CD4-positive, alpha-beta T cell treated with Interleukin-4 for 4 hours (primary cell): Measurements from ENCODE around the gene TMEM190.

Experiments used
- DNase-seq: peaks from one replicate; pipeline ENCODE4 v3.0.0-alpha.2; 2020

The TMEM190 gene

GRCh38 chr19:55372316-55373081 lies 4.1 kb upstream of the TMEM190 start:
- no peak for DNase-seq

GRCh38 chr19:55373306-55373992 lies 3.2 kb upstream of the TMEM190 start:
- DNase-seq: no peak

GRCh38 chr19:55373993-55374757 lies 2.5 kb upstream of the TMEM190 start:
- DNase-seq: no peak

GRCh38 chr19:55377356-55378131 lies 918 bp downstream of the TMEM190 start:
- DNase-seq: no peak

GRCh38 chr19:55379174-55379573 lies 2.5 kb downstream of the TMEM190 start:
- DNase-seq: no peak

GRCh38 chr19:55382013-55382412 lies 5.4 kb downstream of the TMEM190 start:
- no peak for DNase-seq

- DNase-seq: no peak
Measured at GRCh38 chr19:55382522-55383054, 6.0 kb downstream of the TMEM190 start.

GRCh38 chr19:55383279-55384130 lies 6.9 kb downstream of the TMEM190 start:
- DNase-seq: no peak

- no peak for DNase-seq
Measured at GRCh38 chr19:55384131-55384919, 7.7 kb downstream of the TMEM190 start, which contains the start of gene TMEM238. Gene TMEM238 (minus strand): TSS chr19:55384292. CDS start chr19:55384259, 33 bp downstream.

- peak; percentile 97 for DNase-seq
Measured at GRCh38 chr19:55384920-55385723, 8.5 kb downstream of the TMEM190 start.

GRCh38 chr19:55385724-55386492 lies 9.3 kb downstream of the TMEM190 start, which contains the start of gene RPL28:
Gene RPL28 (plus strand): TSS chr19:55385932. CDS start chr19:55386358, 426 bp downstream.
- peak; percentile 98 for DNase-seq

- DNase-seq: no peak
Measured at GRCh38 chr19:55386493-55386971, 9.9 kb downstream of the TMEM190 start.

- DNase-seq: no peak
Measured at GRCh38 chr19:55387736-55388497, 11.3 kb downstream of the TMEM190 start.

- no peak for DNase-seq
Measured at GRCh38 chr19:55389386-55390317, 13.0 kb downstream of the TMEM190 start.

- DNase-seq: no peak
Measured at GRCh38 chr19:55390461-55390880, 13.8 kb downstream of the TMEM190 start.

GRCh38 chr19:55391191-55391670 lies 14.6 kb downstream of the TMEM190 start:
- DNase-seq: no peak
